K562 (cell line): ENCODE results near the gene CACNA2D2. TPM values are rescaled to one million over a fixed set of nuclear protein-coding genes. Genes with fewer than 3 reads are reported as not detected.

Source experiments
- ATAC-seq: fragments of 200-7000 bp; cut with Tn5 transposase; 3 replicates; pipeline ENCODE4 v1.9.1; 2020; ENCODE audit warnings: moderate library complexity
- BruUV-seq: library from RNA; stranded (reverse); fragments of 400-500 nt; replicated peaks from 2 replicates; lab custom pipeline; 2021; lab: Mats Ljungman, UMichigan
- CTCF ChIA-PET: fragments of 300-600 bp; formaldehyde crosslinking; extraction: SDS; loops from one replicate; lab custom pipeline; 2021; ENCODE audit warnings: low intra/inter-chr PET ratio; lab: Yijun Ruan, JAX
- POLR2A ChIA-PET: fragments of 300-600, 350-650 bp; sonication (Branson Sonifier 250); formaldehyde crosslinking; extraction: SDS; loops from one replicate; lab custom pipeline; 2021; ENCODE audit warnings: antibody characterized with exemption, inconsistent platforms; lab: Yijun Ruan, JAX
- DNase-seq, 4 experiments: peaks; one replicate each; pipeline versions ENCODE4 v3.0.0 to v3.0.0-alpha.2; 2011 to 2018; ENCODE audit warnings: low spot score in 3 of 4, mixed read lengths in 3 of 4; ENCODE audit errors: extremely low read depth in 1 of 4
- FAIRE-seq: peaks from 2 replicates; lab custom pipeline; 2011; peaks lifted over from hg19 to GRCh38; lab: Jason Lieb, UNC
- H2AFZ ChIP-seq: 2 replicates; pipeline ENCODE4 v1.6.0; 2011; ENCODE audit warnings: low read depth, low read length, control low read depth, inconsistent platforms
- H3K27ac ChIP-seq: fragments of 200-600 bp; 3 replicates; pipeline ENCODE4 v1.8.0; 2011; ENCODE audit warnings: low read depth, mild to moderate bottlenecking, control low read depth, inconsistent platforms, low read length, moderate library complexity, mixed read lengths; ENCODE audit errors: extremely low read depth
- H3K27me3 ChIP-seq, 2 experiments: fragments of 300-600 bp in 1 of 2; 2 replicates in 1 of 2; 3 replicates in 1 of 2; pipeline versions ENCODE4 v1.6.0 to v1.8.0; 2011; ENCODE audit warnings: inconsistent platforms in 2 of 2, low read length in 2 of 2, mild to moderate bottlenecking in 1 of 2, mixed read lengths in 1 of 2, moderate library complexity in 1 of 2; ENCODE audit not compliant: control insufficient read depth in 2 of 2, insufficient read depth in 2 of 2
- H3K36me3 ChIP-seq: fragments of 300-600 bp; 3 replicates; pipeline ENCODE4 v1.8.0; 2011; ENCODE audit warnings: mild to moderate bottlenecking, low read length, inconsistent platforms; ENCODE audit not compliant: control insufficient read depth, insufficient read depth
- H3K4me1 ChIP-seq, 2 experiments: fragments of 200-600 bp in 1 of 2; replicated peaks in 1 of 2; 2 replicates in 1 of 2; 3 replicates in 1 of 2; pipeline versions ENCODE4 v1.5.1 to v1.8.0; 2011; ENCODE audit warnings: inconsistent platforms in 2 of 2, low read length in 2 of 2, mild to moderate bottlenecking in 1 of 2, mixed read lengths in 1 of 2, moderate library complexity in 1 of 2; ENCODE audit not compliant: control insufficient read depth in 2 of 2, insufficient read depth in 2 of 2
- H3K4me2 ChIP-seq: 2 replicates; pipeline ENCODE4 v1.6.1; 2011; ENCODE audit warnings: low read length, control low read depth, inconsistent platforms, mixed read lengths; ENCODE audit not compliant: insufficient read depth
- H3K4me3 ChIP-seq: fragments of 200-600 bp; sonication (generic), shearing (Covaris generic); 2 replicates; pipeline ENCODE4 v1.5.1; 2016; ENCODE audit warnings: control low read depth, inconsistent platforms
- H3K79me2 ChIP-seq: fragments of 200-600 bp; 3 replicates; pipeline ENCODE4 v1.8.0; 2011; ENCODE audit warnings: low read length, inconsistent platforms; ENCODE audit not compliant: control insufficient read depth, insufficient read depth
- H3K9ac ChIP-seq, 2 experiments: 2 replicates each; pipeline versions ENCODE4 v1.6.0 to v1.6.1; 2011; ENCODE audit warnings: low read depth in 2 of 2, low read length in 2 of 2, control low read depth in 1 of 2, inconsistent platforms in 1 of 2, mild to moderate bottlenecking in 1 of 2, mixed read lengths in 1 of 2; ENCODE audit not compliant: insufficient read depth in 1 of 2
- H3K9me1 ChIP-seq: one replicate; pipeline ENCODE4 v1.6.0; 2011; ENCODE audit warnings: inconsistent platforms, mild to moderate bottlenecking, low read length, moderate library complexity; ENCODE audit not compliant: control insufficient read depth, insufficient read depth
- H3K9me3 ChIP-seq: replicated peaks from 2 replicates; pipeline ENCODE4 v1.5.1; 2011; ENCODE audit warnings: low read depth, low read length, inconsistent platforms; ENCODE audit not compliant: control insufficient read depth, insufficient read depth
- H4K20me1 ChIP-seq: replicated peaks from 2 replicates; pipeline ENCODE4 v1.6.1; 2011; ENCODE audit warnings: low read length, inconsistent platforms, mixed read lengths; ENCODE audit not compliant: control insufficient read depth, insufficient read depth
- HDAC1 ChIP-seq, 2 experiments: fragments of 450-650 bp; IDR thresholded peaks; 2 replicates each; pipeline ENCODE4 v1.6.1; 2016 to 2017; ENCODE audit warnings: inconsistent platforms in 1 of 2, mild to moderate bottlenecking in 1 of 2, moderate library complexity in 1 of 2
- MCM5 ChIP-seq: fragments of 450-650 bp; IDR thresholded peaks from 2 replicates; pipeline ENCODE4 v1.6.1; 2016; ENCODE audit warnings: low read depth
- SREBF2 ChIP-seq: sonication (generic); formaldehyde crosslinking; IDR thresholded peaks from 2 replicates; pipeline ENCODE4 v1.4.0; 2020; ENCODE audit warnings: mild to moderate bottlenecking, missing genetic modification reagents
- TEAD4 ChIP-seq, 2 experiments: sonication (generic) in 1 of 2; formaldehyde crosslinking in 1 of 2; IDR thresholded peaks; 2 replicates each; pipeline versions ENCODE4 v1.6.1 to v1.8.0; 2012 to 2022; ENCODE audit warnings: borderline replicate concordance in 1 of 2, inconsistent platforms in 1 of 2, low read length in 1 of 2, mild to moderate bottlenecking in 1 of 2, missing genetic modification reagents in 1 of 2
- XRCC5 ChIP-seq: fragments of 200-400 bp; formaldehyde crosslinking; IDR thresholded peaks from 2 replicates; pipeline ENCODE4 v1.6.1; 2017; ENCODE audit warnings: low read depth, mild to moderate bottlenecking, low read length
- ZNF274 ChIP-seq: IDR thresholded peaks from 2 replicates; pipeline ENCODE4 v1.6.1; 2011; ENCODE audit warnings: low read depth, mild to moderate bottlenecking, low read length, moderate library complexity, borderline replicate concordance
- ZNF384 ChIP-seq: IDR thresholded peaks from 2 replicates; pipeline ENCODE4 v1.6.1; 2012; ENCODE audit warnings: low read depth, low read length, improper control_type of control experiment
- ZNF77 ChIP-seq: fragments of 250-450 bp; sonication (Bioruptor Pico); IDR thresholded peaks from 2 replicates; pipeline ENCODE4 v1.5.0; 2020
- WGBS: fragments of 100-300 bp; shearing (Covaris generic); methylation state at CpG from one replicate; pipeline ENCODE4 v1.1.6; 2016; ENCODE audit warnings: low coverage, mixed read lengths; ENCODE audit not compliant: insufficient coverage; ENCODE audit errors: missing lambda C conversion rate; 5-methylcytosine and 5-hydroxymethylcytosine counted together
- in situ Hi-C: fragments of 300-500 bp; cut with MboI; formaldehyde crosslinking; loops from 4 replicates; pipeline ENCODE4 v1.15.0; 2018; ENCODE audit warnings: inconsistent platforms, mixed read lengths
- intact Hi-C: fragments of 100-400 bp; cut with micrococcal nuclease; formaldehyde crosslinking; loops from 2 replicates; pipeline ENCODE4 v1.14.2; 2022
- polyA plus RNA-seq, 8 experiments: library from polyadenylated mRNA; depleted of rRNA in 4 of 8; stranded (reverse) in 5 of 8; unstranded in 3 of 8; fragments of >200 nt; fragmentation: Nextera tagmentation in 2 of 8; fragmentation: Illumina TruSeq in 1 of 8; extraction: Ambion mirVana in 2 of 8; extraction: Trizol in 1 of 8; gene quantifications; 2 replicates each; pipeline versions ENCODE4 v1.2.1 to v1.2.3, GENCODE V29; 2011 to 2014; ENCODE audit warnings: inconsistent platforms in 1 of 8, missing spikeins in 1 of 8
- total RNA-seq, 7 experiments: library from RNA; depleted of rRNA in 6 of 7; stranded (reverse); fragments of >200 nt in 6 of 7; fragmentation: Illumina TruSeq in 2 of 7; extraction: Trizol in 2 of 7; gene quantifications; 2 replicates each; pipeline versions ENCODE4 v1.2.1 to v1.2.3, GENCODE V29; 2011 to 2021; ENCODE audit warnings: low replicate concordance in 1 of 7
- TF ChIP-seq, protein P1 (sequence below): sonication (generic); formaldehyde crosslinking; IDR thresholded peaks from 2 replicates; pipeline ENCODE4 v1.5.0; 2020; ENCODE audit warnings: missing genetic modification reagents
- TF ChIP-seq, protein P2 (sequence below), 2 experiments: IDR thresholded peaks; 2 replicates each; pipeline ENCODE4 v1.6.1; 2011; ENCODE audit warnings: borderline replicate concordance in 1 of 2, control low read depth in 1 of 2, low read depth in 1 of 2, low read length in 1 of 2, mild to moderate bottlenecking in 1 of 2, mixed read lengths in 1 of 2, moderate library complexity in 1 of 2; ENCODE audit not compliant: insufficient read depth in 1 of 2, insufficient read length in 1 of 2, poor library complexity in 1 of 2, severe bottlenecking in 1 of 2; ENCODE audit errors: extremely low read depth in 1 of 2
- TF ChIP-seq, protein P3 (sequence below): fragments of 250-450 bp; sonication (Bioruptor Pico); IDR thresholded peaks from 2 replicates; pipeline ENCODE4 v1.8.0; 2022; ENCODE audit warnings: moderate library complexity, mild to moderate bottlenecking, inconsistent platforms
- TF ChIP-seq, protein P4 (sequence below): IDR thresholded peaks from 2 replicates; pipeline ENCODE4 v1.6.1; 2014; ENCODE audit warnings: antibody characterized with exemption
- TF ChIP-seq, protein P5 (sequence below): IDR thresholded peaks from 2 replicates; pipeline ENCODE4 v1.6.1; 2011; ENCODE audit not compliant: insufficient read length; ENCODE audit errors: extremely low read depth

CACNA2D2 gene
- total and polyA plus RNA-seq, 9 of the 15 experiments (the other 6 are each of a cell fraction or from before 2014, with no cell fraction given), result 0.11 to 0.58 (median 0.36) TPM; not detected in 2

DNA sequence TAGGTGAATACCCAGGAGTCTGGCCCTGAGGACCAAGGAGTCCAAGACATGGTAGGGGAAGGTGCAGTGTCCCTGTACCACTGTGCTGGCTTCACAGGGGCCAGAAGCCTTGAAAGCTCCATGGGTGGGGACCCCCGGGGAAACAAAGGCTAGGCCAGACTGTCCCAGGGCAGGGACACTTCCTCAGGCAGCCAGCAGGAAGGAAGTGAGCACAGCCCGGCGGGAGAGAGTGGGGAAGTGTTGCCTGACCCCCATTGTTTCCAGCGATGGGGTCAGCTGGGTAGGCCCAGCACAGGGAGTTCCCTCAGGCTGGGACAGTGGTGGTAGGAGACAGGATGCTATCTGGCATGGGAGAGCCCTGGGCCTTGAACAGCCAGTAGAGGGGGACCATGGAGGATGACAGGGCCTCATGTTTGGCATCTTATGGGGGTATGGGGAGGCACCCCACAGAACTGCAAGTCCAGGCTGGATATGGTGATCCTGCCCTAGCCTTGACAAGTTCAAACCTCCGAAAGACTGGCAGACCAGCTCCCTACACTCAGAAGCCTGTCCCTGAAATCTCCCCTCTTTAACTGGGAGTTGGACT, 179.7 kb downstream of the CACNA2D2 start:
- H3K27me3 ChIP-seq, result no peaks in the 10 kb centered on the region
- H3K4me2 ChIP-seq, result no peak overlapping the region
- peaks cover 35% of the 10 kb centered on the region; the same call in 2 of the 3 replicates for H3K36me3 ChIP-seq
- DNase-seq, result no peak
- no peaks in the 10 kb centered on the region for H3K9me1 ChIP-seq
- H3K4me1 ChIP-seq, result peaks cover 25 to 60% of the 10 kb centered on the region in 2 experiments; a peak in 4 of 5 replicates
- ChIA-PET CTCF (interaction anchor here (2.1 kb wide), 1 partner anchor 97 kb away, joined by 6 read pairs; no protein-coding TSS in a partner anchor), POLR2A (interaction anchor here (1.0 to 1.2 kb wide), 3 partner anchors 12 to 20 kb away, joined by 3 to 4 read pairs (median 3); partner anchors contain the start of gene HYAL1)
- H3K9me3 ChIP-seq, result no peaks in the 10 kb centered on the region
- intact Hi-C loops (loop anchor here (1.0 to 2.0 kb wide), 3 partner anchors 49 to 135 kb away; no protein-coding TSS in a partner anchor), in situ Hi-C loops (no loop called here)
- BruUV-seq, result no TSS peak
- peak overlapping the region; percentile 33; the same call in 1 of the 3 replicates for H3K27ac ChIP-seq
- no peak overlapping the region for H3K4me3 ChIP-seq
- H4K20me1 ChIP-seq, result no peaks in the 10 kb centered on the region
- WGBS, result 80% methylated on average over 5 of the region's 5 CpGs
- peaks cover 36% of the 10 kb centered on the region for H3K79me2 ChIP-seq
- FAIRE-seq, result no peak
- peak overlapping the region in 1 of 2 experiments; percentile 55; a peak in 1 of 4 replicates for H3K9ac ChIP-seq
- no peak for ATAC-seq
- H2AFZ ChIP-seq, result no peak overlapping the region
- TF ChIP-seq HDAC1 (IDR thresholded peaks at IDR 0.05) (no peak), MCM5 (no peak), XRCC5 (no peak), ZNF77 (CRISPR knock-in tag) (no peak), TEAD4 (IDR thresholded peaks at IDR 0.05; ENCODE audit: low read length) (no peak), TEAD4 (CRISPR knock-in tag; IDR thresholded peaks at IDR 0.05; ENCODE audit: borderline replicate concordance) (no peak), ZNF274 (no peak), ZNF384 (no peak), SREBF2 (CRISPR knock-in tag) (no peak)
- TF ChIP-seq, protein P1, sequence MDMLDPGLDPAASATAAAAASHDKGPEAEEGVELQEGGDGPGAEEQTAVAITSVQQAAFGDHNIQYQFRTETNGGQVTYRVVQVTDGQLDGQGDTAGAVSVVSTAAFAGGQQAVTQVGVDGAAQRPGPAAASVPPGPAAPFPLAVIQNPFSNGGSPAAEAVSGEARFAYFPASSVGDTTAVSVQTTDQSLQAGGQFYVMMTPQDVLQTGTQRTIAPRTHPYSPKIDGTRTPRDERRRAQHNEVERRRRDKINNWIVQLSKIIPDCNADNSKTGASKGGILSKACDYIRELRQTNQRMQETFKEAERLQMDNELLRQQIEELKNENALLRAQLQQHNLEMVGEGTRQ (CRISPR knock-in tag), result no peak
- TF ChIP-seq, protein P2, sequence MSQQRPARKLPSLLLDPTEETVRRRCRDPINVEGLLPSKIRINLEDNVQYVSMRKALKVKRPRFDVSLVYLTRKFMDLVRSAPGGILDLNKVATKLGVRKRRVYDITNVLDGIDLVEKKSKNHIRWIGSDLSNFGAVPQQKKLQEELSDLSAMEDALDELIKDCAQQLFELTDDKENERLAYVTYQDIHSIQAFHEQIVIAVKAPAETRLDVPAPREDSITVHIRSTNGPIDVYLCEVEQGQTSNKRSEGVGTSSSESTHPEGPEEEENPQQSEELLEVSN (IDR thresholded peaks at IDR 0.05; ENCODE audit: borderline replicate concordance in 1 of 2, extremely low read depth in 1 of 2, insufficient read depth in 1 of 2, insufficient read length in 1 of 2, low read depth in 1 of 2, low read length in 1 of 2, poor library complexity in 1 of 2, severe bottlenecking in 1 of 2), result no peak
- TF ChIP-seq, protein P3, sequence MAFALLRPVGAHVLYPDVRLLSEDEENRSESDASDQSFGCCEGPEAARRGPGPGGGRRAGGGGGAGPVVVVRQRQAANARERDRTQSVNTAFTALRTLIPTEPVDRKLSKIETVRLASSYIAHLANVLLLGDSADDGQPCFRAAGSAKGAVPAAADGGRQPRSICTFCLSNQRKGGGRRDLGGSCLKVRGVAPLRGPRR, result no peak
- TF ChIP-seq, protein P4, sequence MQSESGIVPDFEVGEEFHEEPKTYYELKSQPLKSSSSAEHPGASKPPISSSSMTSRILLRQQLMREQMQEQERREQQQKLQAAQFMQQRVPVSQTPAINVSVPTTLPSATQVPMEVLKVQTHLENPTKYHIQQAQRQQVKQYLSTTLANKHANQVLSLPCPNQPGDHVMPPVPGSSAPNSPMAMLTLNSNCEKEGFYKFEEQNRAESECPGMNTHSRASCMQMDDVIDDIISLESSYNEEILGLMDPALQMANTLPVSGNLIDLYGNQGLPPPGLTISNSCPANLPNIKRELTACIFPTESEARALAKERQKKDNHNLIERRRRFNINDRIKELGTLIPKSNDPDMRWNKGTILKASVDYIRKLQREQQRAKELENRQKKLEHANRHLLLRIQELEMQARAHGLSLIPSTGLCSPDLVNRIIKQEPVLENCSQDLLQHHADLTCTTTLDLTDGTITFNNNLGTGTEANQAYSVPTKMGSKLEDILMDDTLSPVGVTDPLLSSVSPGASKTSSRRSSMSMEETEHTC, result no peak
- TF ChIP-seq, protein P5, sequence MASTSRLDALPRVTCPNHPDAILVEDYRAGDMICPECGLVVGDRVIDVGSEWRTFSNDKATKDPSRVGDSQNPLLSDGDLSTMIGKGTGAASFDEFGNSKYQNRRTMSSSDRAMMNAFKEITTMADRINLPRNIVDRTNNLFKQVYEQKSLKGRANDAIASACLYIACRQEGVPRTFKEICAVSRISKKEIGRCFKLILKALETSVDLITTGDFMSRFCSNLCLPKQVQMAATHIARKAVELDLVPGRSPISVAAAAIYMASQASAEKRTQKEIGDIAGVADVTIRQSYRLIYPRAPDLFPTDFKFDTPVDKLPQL, result no peak
